Endothelial cell of umbilical vein (primary cell): ENCODE measurements around the gene PRDX1. TPM values are rescaled to one million over a fixed set of nuclear protein-coding genes. Genes with fewer than 3 reads are reported as not detected.

Source experiments
- BruUV-seq: library from RNA; stranded (reverse); fragments of 400-500 nt; replicated peaks from 2 replicates; lab custom pipeline; 2021; lab: Mats Ljungman, UMichigan
- CTCF ChIA-PET: fragments of 300-600, 350-600 bp; sonication (Branson Sonifier 250); formaldehyde crosslinking; loops from one replicate; lab custom pipeline; 2021; ENCODE audit warnings: antibody characterized with exemption, inconsistent platforms; lab: Charles Lee
- POLR2A ChIA-PET: fragments of 300-600, 350-600 bp; sonication (Branson Sonifier 250); formaldehyde crosslinking; loops from one replicate; lab custom pipeline; 2021; ENCODE audit warnings: antibody characterized with exemption, inconsistent platforms; lab: Charles Lee
- DNase-seq: peaks from one replicate; pipeline ENCODE4 v3.0.0-alpha.2; 2011; ENCODE audit warnings: low read depth, low spot score
- FAIRE-seq: peaks from 2 replicates; lab custom pipeline; 2011; peaks lifted over from hg19 to GRCh38; lab: Jason Lieb, UNC
- H2AFZ ChIP-seq: 2 replicates; pipeline ENCODE4 v1.6.0; 2012; ENCODE audit warnings: low read depth, low read length, control low read depth, inconsistent platforms
- H3K27ac ChIP-seq: 2 replicates; pipeline ENCODE4 v1.5.1; 2011; ENCODE audit warnings: low read depth, mild to moderate bottlenecking, control low read depth, low read length, moderate library complexity; ENCODE audit not compliant: insufficient read depth
- H3K27me3 ChIP-seq, 2 experiments: 2 replicates each; pipeline versions ENCODE4 v1.6.0 to v1.6.1; 2011; ENCODE audit warnings: low read length in 2 of 2, mixed read lengths in 1 of 2; ENCODE audit not compliant: control insufficient read depth in 2 of 2, insufficient read depth in 2 of 2
- H3K36me3 ChIP-seq, 2 experiments: 2 replicates in 1 of 2; 3 replicates in 1 of 2; pipeline ENCODE4 v1.5.1; 2011; ENCODE audit warnings: low read length in 2 of 2, mild to moderate bottlenecking in 1 of 2, moderate library complexity in 1 of 2; ENCODE audit not compliant: control insufficient read depth in 2 of 2, insufficient read depth in 2 of 2; ENCODE audit errors: extremely low read depth in 1 of 2
- H3K4me1 ChIP-seq: 3 replicates; pipeline ENCODE4 v1.5.1; 2011; ENCODE audit warnings: mild to moderate bottlenecking, low read length; ENCODE audit not compliant: control insufficient read depth, insufficient read depth; ENCODE audit errors: extremely low read depth
- H3K4me2 ChIP-seq: 2 replicates; pipeline ENCODE4 v1.6.1; 2011; ENCODE audit warnings: low read length, control low read depth, mixed read lengths; ENCODE audit not compliant: insufficient read depth
- H3K4me3 ChIP-seq, 3 experiments: fragments of 200-600 bp in 1 of 3; sonication (generic), shearing (Covaris generic) in 1 of 3; replicated peaks in 1 of 3; 2 replicates each; pipeline ENCODE4 v1.5.1; 2011 to 2016; ENCODE audit warnings: control low read depth in 3 of 3, low read length in 3 of 3, mild to moderate bottlenecking in 2 of 3, inconsistent platforms in 1 of 3, low read depth in 1 of 3, moderate library complexity in 1 of 3; ENCODE audit not compliant: insufficient read depth in 1 of 3
- H3K79me2 ChIP-seq: 2 replicates; pipeline ENCODE4 v1.6.0; 2012; ENCODE audit warnings: low read length, inconsistent platforms; ENCODE audit not compliant: control insufficient read depth, insufficient read depth
- H3K9ac ChIP-seq: replicated peaks from 2 replicates; pipeline ENCODE3; 2011; ENCODE audit warnings: low read length, control low read depth; ENCODE audit not compliant: insufficient read depth; ENCODE audit errors: extremely low read depth
- H3K9me1 ChIP-seq: replicated peaks from 3 replicates; pipeline ENCODE4 v1.6.0; 2011; ENCODE audit warnings: mild to moderate bottlenecking, low read length; ENCODE audit not compliant: control insufficient read depth, insufficient read depth; ENCODE audit errors: extremely low read depth
- H3K9me3 ChIP-seq: replicated peaks from 2 replicates; pipeline ENCODE4 v1.5.1; 2012; ENCODE audit warnings: low read length, inconsistent platforms; ENCODE audit not compliant: control insufficient read depth, insufficient read depth
- H4K20me1 ChIP-seq: replicated peaks from 2 replicates; pipeline ENCODE3; 2011; ENCODE audit warnings: mild to moderate bottlenecking, low read length; ENCODE audit not compliant: control insufficient read depth, insufficient read depth; ENCODE audit errors: extremely low read depth
- CTCF ChIP-seq, 2 donors: IDR thresholded peaks; 1 replicate in 1 of 2; 2 replicates in 1 of 2; pipeline ENCODE4 v1.5.1; 2011; ENCODE audit warnings: low read length in 2 of 2, mild to moderate bottlenecking in 2 of 2, moderate library complexity in 2 of 2, control low read depth in 1 of 2, inconsistent platforms in 1 of 2, low read depth in 1 of 2; ENCODE audit not compliant: insufficient read depth in 1 of 2; ENCODE audit errors: extremely low read depth in 1 of 2
- EZH2 ChIP-seq: IDR thresholded peaks from 2 replicates; pipeline ENCODE4 v1.6.1; 2012; ENCODE audit warnings: borderline replicate concordance, low read depth, mild to moderate bottlenecking, moderate library complexity, low read length, inconsistent platforms; ENCODE audit not compliant: severe bottlenecking
- JUN ChIP-seq: IDR thresholded peaks from 2 replicates; pipeline ENCODE4 v1.6.1; 2011; ENCODE audit warnings: borderline replicate concordance, low read depth; ENCODE audit not compliant: insufficient read length, insufficient read depth
- MYC ChIP-seq: IDR thresholded peaks from one replicate; pipeline ENCODE4 v1.6.1; 2011; ENCODE audit warnings: mild to moderate bottlenecking, low read depth, low read length
- dilution Hi-C: fragments of 300-500 bp; cut with MboI; formaldehyde crosslinking; loops from one replicate; pipeline ENCODE4 v1.15.0; 2019; ENCODE audit warnings: low sequenced_read_pairs; ENCODE audit not compliant: extremely low pct_ligation_motif_present
- intact Hi-C: fragments of 100-400 bp; cut with micrococcal nuclease; formaldehyde crosslinking; loops from one replicate; pipeline ENCODE4 v1.10.0; 2022
- polyA plus RNA-seq, 4 experiments: library from polyadenylated mRNA; depleted of rRNA in 3 of 4; stranded (reverse) in 3 of 4; unstranded in 1 of 4; fragments of >200 nt; gene quantifications; 2 replicates each; pipeline versions ENCODE4 v1.2.1 to v1.2.3, GENCODE V29; 2011 to 2012; ENCODE audit warnings: missing spikeins in 1 of 4
- total RNA-seq: library from RNA; stranded (reverse); gene quantifications from 2 replicates; pipeline ENCODE4 v1.2.3, GENCODE V29; 2021
- TF ChIP-seq, protein P1 (sequence below): IDR thresholded peaks from 2 replicates; pipeline ENCODE4 v1.6.1; 2011; ENCODE audit not compliant: insufficient read depth, insufficient read length

Gene PRDX1
- total and polyA plus RNA-seq, 2 donors (not counting 3 experiments of a cell fraction or from before 2014, with no cell fraction given), result 622 to 685 TPM

DNA sequence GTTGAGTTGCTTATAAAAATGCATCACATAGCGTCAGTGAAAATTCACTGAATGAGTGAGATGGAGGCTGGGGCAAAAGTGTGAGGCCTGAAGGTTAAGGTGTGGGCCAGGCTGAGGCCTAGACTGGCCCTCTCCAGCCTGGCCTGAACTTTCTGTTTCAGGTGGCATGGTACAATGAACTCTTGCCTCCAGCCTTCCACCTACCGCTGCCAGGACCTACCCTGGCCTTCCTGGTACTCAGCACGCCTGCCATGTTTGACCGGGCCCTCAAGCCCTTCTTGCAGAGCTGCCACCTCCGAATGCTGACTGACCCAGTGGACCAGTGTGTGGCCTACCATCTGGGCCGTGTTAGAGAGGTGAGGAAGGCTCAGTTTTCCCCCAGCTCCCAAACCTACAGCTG is 14.5 kb downstream of the PRDX1 start:
- Histone ChIP-seq H4K20me1 (no peaks in the 10 kb centered on the region), H3K4me1 (no peaks in the 10 kb centered on the region), H3K4me2 (no peak overlapping the region), H3K9ac (no peak overlapping the region), H3K27ac (no peak overlapping the region), H3K9me1 (no peaks in the 10 kb centered on the region), H3K27me3 (no peaks in the 10 kb centered on the region), H3K79me2 (no peaks in the 10 kb centered on the region), H3K36me3 (peaks cover 23% of the 10 kb centered on the region in 2 experiments), H2AFZ (no peak overlapping the region), H3K9me3 (no peaks in the 10 kb centered on the region), H3K4me3 (no peak overlapping the region)
- POLR2A ChIA-PET, result no interaction called here
- FAIRE-seq (no peak), DNase-seq (no peak)
- TF ChIP-seq CTCF (IDR thresholded peaks at IDR 0.05; ENCODE audit: extremely low read depth in 1 of 2, insufficient read depth in 1 of 2, low read depth in 1 of 2, low read length in 2 of 2), result no peak
- BruUV-seq, result no TSS peak
- intact Hi-C loops (no loop called here), dilution Hi-C loops (no loop called here)
- CTCF ChIA-PET, result no interaction called here

GRCh38 chr1:45503462-45504360 is 18.0 kb downstream of the PRDX1 start:
- CTCF ChIA-PET, result interaction anchor here (1.2 kb wide), 1 partner anchor 9 kb away, joined by 3 read pairs; no protein-coding TSS in a partner anchor
- Histone ChIP-seq H3K4me1 (peaks cover 11% of the 10 kb centered on the region), H3K27me3 (no peaks in the 10 kb centered on the region), H3K27ac (no peak overlapping the region), H3K9me1 (no peaks in the 10 kb centered on the region), H3K36me3 (peaks cover under 1% of the 10 kb centered on the region in 2 experiments), H3K9me3 (no peaks in the 10 kb centered on the region), H3K9ac (no peak overlapping the region), H4K20me1 (no peaks in the 10 kb centered on the region), H2AFZ (no peak overlapping the region), H3K4me2 (no peak overlapping the region), H3K79me2 (no peaks in the 10 kb centered on the region), H3K4me3 (no peak overlapping the region)
- intact Hi-C loops, result no loop called here
- BruUV-seq, result no TSS peak
- DNase-seq (no peak), FAIRE-seq (no peak)
- dilution Hi-C loops, result no loop called here
- POLR2A ChIA-PET, result no interaction called here
- TF ChIP-seq JUN (no peak), MYC (no peak), EZH2 (no peak)
- TF ChIP-seq, protein P1, sequence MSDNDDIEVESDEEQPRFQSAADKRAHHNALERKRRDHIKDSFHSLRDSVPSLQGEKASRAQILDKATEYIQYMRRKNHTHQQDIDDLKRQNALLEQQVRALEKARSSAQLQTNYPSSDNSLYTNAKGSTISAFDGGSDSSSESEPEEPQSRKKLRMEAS, result no peak
